NCI-H345 (cell line): ENCODE data around the gene SCYL3.
"Not testable (repeated sequence)": the region's sequence is repeated elsewhere in the genome, so short reads cannot be mapped to it uniquely, and the experiment has no call there.

Experiments
- DNase-seq: peaks from one replicate; lab custom pipeline; 2025; lab: John Stamatoyannopoulos, UW

Gene SCYL3

DNA sequence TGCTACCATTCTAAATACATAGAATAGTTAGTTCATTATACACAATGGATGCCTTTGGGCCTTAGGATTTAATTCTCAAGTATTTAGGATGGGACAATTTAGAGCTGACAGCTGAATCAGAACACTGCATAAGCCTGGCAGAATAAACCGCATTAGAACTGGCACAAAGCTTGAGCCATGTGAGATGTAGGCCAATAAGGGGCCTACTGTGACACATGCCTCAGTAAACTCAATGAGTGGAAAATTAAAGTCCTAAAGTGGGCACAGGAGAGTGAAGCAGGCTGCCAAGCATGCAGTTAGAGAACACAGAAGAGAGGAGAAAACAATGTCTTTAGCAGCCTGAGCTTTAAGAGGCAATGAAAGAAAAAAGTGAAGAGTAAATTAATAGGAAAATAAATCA, 24.3 kb downstream of the SCYL3 start:
- no peak for DNase-seq

DNA sequence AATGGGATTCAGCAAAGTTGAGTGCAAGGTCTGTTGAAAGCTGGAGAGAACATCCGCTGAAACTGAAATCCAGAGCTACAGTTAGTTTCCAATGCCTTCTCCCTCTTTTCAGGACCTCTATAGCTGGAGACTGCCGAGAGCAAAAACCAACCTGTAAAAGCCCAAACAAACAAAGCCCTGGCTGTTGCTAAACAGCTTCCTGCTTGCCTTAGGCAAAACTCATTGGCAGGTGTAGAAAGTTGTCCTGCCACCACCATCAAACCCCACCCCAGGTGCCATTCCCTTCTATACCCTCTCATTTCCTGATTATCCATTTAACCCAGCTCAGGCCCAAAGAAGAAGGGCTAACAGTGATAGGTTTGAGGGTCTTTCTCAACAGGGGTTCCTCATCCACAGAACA, 24.7 kb downstream of the SCYL3 start:
- DNase-seq = no peak

DNA sequence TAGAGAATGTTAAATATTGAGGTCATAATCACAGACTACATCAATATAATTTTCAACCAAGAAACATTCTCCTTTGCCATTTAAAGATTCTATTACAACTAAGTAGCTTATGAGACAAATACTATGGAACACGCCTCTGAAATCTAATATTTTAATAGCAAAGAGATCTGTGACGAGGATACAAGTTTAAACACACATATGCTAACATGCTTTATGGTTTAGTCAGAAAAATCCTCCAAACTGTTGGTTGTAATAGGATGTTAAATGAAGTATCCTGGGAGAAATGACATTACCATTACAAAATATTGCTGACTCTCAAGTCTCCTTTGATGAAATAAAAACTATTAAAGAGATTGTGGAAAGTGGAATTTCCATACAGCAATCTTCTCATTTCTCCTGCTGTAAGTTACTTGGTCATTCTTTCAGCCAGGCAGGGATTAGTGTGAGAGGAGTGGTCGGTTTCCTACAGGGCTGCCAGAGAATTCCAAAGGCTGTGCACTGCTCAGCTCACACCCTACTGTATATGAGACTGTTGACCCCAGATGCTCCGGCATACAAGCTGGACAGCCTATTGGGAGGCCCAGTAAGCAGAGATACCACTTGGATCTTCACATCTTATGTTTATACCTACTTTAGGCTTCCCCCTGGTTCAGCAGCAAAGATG, 26.6 kb downstream of the SCYL3 start:
- no peak for DNase-seq

DNA sequence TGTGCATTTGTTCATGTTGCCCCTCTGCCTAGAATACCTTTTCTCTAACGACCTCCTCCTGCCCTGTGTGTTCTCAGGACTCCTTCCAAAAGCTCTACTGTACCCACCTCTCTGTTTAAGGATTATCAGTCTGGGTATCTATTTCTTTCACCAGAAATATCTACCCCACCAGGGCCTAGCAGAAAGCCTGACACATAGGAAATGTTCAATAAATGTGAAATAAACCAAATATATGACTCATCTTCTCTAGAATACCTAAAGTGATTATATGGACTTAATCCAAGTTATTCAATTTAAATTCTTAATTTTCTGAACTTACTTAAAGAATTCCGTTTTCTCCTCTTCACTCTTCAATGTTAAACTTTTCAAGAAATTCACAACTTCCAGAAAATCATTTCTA, 27.1 kb downstream of the SCYL3 start:
- DNase-seq = no peak

DNA sequence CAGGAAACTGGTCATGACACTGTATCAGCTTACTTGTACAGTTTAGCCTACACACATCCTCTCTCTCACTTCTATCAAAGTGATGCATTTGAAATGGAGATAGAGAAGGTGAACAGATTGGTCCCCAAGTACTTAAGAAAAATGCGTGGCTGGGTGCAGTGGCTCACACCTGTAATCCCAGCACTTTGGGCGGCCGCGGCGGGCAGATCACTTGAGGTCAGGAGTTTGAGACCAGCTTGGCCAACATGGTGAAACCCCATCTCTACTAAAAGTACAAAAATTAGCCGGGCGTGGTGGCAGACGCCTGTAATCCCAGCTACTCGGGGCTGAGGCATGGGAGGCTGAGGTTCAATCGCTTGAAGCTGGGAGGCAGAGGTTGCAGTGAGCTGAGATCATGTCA, 29.2 kb downstream of the SCYL3 start:
- not testable (repeated sequence) for DNase-seq

DNA sequence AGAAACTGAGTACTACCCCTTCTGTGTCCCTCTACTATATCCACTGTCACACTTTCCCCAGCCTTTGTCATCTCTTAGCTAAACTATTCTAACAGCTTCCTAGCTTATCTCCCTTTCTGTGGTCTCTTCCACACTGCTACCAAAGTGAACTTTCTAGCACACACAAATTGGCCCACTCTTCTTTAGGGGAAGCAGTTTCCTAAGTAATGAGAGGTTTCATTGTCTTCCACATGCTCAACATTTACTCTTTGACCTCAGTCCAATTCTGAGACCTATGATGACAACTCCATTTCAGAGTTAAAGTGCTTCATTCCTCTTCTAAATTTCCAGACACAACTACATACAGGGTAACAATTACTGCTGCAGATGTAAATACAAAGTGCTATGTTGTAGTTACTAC, 32.9 kb downstream of the SCYL3 start:
- no peak for DNase-seq

DNA sequence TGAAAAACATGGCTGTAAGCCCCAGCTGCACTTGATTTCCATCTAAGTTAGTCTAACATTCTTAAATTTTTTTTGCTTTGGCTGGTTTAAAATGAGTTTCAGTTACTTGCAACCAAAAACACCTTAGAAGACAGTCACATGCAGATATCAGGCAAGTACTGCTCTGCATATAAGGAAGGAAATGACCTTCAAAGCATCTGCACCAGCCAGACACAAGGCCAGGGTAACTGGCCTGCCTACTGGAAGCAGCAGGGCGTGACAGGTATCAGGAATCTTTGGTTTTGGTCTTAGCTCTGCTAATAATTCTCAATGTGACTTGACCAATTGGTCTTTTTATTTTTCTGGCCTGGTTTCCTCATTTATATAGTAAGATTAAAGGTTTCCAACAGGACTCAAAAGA, 33.5 kb downstream of the SCYL3 start:
- no peak for DNase-seq

DNA sequence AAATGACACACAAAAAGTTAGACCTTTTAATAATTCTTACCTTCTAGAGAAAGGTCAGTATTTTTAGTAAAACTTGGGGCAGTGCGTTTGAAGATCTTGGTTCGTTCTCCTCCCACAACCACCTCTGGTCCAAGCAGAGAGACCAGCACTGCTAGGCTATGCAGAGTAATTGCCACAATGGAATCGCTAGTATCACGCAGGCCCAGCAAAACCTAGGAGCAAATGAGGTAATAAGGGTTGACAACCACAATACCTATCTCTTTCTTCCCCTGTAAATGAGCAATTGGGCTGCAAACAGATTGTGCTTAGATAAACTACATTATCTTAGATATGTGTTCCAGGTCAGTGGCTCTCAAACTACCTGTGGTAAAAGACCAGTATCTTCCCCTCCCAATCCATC, 34.7 kb downstream of the SCYL3 start:
- DNase-seq = no peak

DNA sequence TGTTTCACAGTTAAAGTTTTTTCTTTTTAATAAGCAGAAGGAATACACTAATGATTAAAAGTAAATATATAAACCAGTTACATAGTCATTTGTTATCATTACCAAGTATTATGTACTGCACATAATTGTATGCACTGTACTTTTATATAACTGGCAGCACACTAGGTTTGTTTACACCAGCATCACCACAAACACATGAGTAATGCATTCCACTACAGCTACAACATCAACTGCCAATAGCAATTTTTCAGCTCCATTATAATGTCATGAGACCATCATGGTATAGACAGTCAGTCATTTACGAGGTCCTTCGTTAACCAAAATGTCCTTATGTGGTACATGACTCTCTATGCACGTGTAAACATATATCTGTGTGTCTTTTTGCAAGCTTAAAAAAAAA, 35.2 kb downstream of the SCYL3 start:
- DNase-seq = no peak

DNA sequence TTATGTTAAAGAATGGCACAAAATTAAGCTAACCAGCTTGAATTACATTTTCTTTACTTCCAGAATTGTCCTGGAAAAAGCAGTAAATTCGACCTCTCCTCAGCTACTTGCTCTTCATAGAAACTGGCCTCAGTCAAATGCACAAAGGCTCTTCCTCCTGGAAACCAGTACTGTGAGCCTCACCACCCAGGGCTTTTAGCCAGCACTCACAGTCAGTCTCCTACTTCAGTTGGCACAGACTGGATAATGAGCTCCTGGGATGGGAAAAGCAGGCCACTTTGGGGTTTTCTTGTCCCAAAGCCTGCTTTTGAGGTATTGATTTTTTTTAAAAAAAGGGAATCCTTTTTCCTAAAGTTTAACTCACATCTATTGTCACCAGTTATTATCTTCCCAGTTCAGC, 40.4 kb downstream of the SCYL3 start:
- DNase-seq = no peak

DNA sequence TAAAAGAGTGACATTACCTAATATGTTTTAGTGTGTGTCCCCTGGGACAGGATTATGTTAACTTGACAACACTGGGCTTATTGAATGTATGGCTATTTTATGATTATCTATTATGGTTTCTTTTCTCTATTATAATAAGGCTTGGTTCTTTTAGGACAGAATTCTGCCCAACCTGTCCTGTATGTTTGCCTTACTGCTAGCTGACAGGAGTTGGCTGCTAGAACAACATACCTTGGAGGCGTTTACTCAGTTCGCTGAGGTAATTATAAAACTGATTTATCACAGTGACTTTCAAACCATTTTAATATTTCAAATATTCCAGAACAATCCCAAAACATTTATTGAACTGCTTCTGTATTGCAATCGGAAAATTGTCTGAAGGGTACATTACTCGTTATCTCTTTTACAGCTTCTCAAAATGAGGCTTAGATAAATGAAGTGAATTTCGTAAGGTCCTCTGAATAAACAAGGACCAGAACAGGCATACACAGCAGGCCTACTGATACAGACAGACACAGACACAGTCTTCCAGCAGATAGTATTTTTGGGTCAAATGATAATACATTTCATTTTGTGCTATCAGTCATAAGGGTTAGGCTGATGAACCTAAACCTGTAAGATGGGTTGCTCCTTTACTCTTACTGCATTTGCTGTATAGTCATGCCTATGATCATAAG, 44.2 kb downstream of the SCYL3 start:
- DNase-seq = no peak

DNA sequence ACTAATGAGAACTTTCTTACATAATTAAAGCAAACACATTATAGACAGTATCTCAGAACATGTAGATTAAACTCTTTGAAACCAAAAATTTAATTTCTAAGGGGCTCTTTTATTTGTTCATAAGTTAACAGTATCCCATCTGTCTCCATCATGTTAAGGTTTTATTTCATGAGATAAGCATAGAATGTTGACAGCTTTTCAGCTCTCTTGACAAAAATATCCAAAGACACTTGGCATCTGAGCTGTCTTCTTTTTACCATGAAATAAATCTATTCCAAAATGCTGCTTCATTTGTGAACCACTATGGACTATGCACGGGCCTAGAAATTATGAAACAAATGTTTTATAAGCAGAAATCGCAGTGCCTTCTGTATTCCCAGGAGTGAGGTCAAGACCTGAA, 45.2 kb downstream of the SCYL3 start:
- no peak for DNase-seq

DNA sequence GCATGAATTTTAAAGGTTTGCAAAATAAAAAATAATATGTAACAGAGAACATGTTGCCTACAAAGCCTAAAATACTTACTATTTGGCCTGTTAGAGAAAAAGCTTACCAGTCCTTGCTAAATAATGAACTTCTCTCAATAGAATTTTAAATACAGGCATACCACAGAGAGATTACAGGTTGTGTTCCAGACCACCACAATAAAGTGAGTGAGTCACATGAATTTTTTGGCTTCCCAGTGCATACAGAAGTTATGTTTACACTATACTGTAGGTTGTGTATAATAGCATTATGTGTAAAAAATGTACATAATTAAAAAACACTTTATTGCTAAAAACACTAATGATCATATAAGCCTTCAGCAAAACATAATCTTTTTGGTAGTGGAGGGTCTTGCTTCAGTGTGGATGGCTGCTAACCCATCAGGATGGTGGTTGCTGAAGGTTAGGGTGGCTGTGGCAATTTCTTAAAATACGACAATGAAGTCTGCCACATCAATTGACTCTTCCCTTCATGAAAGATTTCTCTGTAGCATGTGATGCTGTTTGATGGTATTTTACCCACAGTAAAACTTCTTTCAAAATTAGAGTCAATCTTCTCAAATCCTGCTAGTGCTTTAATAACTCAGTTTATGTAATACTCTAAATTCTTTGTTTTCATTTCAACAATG, 48.6 kb downstream of the SCYL3 start:
- no peak for DNase-seq

DNA sequence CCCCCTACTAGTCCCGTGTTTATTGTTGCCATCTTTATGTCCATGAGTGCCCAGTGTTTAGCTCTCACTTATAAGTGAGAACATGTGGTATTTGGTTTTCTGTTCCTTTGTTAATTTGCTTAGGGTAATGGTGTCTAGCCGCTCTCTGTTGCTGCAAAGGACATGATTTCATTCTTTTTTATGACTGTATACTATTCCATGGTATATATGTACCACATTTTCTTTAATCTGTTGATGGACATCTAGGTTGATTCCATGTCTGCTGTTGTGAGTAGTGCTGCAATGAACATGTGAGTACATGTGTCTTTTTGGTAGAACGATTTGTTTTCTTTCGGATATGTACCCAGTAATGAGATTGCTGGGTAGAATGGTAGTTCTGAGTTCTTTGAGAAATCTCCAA, 54.8 kb downstream of the SCYL3 start:
- no peak for DNase-seq

DNA sequence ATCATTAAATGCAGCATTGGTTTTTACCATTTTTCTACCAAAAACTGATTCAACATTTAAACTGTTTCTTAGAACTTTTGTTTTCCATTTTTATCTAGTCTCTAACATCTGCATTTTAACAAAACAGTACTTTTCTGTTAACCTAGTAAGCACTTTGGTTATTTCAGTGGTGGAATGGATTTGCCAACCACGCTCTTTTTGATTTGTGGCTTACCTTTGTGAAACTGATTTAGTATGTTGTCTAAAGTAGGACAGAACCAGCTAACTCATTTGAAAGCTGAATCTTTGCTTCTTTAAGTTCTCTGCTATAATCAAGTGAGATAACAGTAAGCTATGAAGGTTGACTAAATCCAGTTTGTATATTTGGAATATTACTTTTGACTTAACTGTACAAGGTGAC, 57.5 kb downstream of the SCYL3 start:
- no peak for DNase-seq

DNA sequence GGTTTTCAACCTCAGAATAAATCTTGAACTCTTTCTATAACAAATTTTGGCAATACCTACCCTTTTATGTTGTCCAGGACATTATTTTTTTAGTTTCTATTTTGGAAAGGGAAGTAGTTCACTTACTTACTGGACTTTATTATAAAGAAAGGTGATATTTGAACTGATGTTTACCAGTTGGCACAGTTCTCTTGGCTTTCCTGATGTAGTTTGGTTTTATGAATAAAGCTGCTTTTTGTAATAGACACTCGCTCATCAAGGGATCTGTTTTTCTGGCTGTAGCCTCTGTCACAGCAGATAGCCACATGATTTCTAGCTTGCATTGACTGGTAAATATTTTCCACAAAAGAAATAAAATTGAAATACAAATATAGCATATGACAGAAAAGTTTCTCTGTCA, 58.0 kb downstream of the SCYL3 start:
- DNase-seq = no peak

DNA sequence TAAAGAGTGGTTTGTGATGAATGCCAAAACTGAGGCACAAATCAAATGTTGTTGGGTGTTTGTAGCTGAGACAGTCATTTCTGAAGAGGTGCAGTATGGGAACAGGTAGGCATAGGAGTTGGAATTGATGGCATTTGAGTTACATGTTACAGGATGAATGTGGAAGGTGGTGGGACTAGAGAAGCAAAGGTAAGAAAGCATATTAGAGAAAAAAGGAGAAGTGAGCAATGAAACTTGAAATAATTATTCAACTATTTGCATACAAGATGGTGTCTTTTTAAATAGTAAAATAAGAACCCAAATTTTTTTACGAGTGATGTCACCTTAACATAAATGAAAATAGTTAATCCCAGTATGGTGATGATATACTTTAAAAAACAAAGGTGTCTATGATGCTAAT, 58.8 kb downstream of the SCYL3 start:
- no peak for DNase-seq

DNA sequence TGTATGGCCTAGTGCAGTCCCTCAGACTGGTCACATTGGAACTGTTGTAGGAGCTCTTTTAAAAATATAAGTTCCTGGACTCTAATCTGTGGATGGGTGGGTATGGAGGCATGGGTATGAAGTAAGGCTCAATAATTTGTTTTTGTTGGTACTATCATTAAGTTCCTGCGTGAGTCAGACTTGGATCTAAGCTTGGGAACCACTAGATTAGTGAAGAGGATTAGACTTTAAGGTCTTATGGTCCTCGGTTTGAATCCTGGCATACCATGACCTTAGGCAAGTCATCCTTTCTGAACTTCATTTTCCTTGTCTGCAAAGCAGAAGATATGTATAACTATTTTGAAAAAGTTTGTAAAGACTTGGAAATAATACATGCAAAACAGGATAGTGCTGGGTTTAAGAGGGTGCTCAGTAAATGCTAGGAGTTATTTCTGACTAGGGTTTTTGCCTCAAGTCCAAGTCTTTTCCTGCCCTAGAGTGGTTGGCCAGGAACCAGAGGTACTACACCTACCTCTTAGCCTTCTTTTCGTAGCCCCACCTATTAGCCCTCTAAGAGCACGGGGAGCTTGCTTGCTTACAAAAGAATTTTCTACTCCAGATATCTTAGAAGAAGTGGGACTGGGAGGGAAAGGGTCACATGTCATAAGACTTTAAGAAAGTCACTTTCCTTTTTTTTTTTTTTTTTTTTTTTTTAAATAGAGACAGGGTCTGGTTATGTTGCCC, 60.4 kb downstream of the SCYL3 start:
- DNase-seq = no peak

DNA sequence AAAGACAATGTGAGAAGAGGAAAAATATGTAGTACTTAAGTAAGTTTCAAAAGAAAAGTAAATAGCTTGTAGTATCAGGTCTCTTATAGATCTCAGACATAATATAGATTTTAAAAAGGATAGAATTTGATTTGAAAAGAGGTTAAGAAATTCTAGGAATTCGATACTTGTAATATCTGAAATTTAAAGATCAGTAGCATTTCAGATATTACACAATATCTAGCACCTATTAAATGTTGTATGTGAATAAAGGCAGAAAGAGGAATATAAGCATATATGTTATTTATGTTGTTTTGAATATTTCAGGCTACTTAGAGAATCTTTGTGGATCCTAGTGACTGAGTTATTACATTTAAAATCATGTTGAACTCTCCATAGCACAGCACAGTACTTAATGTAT, 64.0 kb downstream of the SCYL3 start:
- DNase-seq = no peak

DNA sequence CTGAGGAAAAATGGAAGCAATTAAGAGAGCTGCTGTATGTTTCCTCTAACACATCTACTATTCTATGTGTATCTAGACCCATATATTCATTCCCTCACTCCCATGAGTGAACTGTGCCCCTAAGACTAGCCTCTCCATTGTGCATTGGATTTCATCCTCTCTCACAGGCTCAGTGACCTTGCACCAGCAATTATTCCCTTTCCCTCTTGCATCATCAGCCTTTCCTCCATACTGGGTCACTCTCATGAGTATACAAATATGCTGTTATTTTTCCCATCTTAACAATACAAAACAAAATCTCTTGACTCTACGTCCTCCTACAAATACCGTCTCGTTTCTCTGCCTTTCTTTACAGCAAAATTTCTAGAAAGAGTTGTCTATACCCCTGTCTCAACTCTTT, 69.5 kb downstream of the SCYL3 start:
- DNase-seq = no peak

DNA sequence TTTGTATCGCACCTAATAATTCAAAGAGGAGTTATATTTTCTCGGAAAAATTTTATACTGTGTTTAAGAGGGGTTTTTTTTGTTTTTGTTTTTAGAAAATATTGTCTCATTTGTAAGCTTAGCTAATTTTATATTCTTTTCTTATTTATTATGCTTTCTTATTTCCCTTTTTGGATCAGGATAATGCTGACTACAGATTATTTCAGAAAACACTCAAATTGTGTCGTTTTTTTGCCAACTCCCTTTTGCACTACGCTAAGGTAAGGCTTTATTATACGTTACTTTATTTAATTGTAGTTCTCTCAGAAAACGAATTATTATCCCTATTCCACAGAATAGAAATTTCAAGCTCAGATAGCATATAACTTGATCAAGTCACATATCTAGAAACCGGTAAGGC, 72.2 kb downstream of the SCYL3 start:
- no peak for DNase-seq

DNA sequence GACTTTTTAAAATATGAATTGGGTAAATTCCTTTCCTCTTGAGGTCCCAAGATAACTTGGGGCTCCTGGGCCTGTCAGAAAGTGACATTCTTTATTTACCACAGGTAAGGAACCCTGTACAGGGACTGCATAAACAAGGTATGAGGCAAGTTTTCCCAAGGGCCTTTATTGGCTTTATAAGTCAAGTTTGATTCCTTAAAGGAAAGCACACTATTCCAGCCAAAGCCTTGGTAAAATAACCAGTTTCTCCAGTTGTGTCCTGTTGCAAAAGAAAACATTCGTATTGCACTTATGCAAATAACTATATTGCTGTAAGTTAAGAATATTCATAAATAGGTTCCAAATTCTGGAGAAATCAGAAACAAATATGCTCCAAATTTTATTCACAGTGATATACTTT, 77.1 kb downstream of the SCYL3 start:
- no peak for DNase-seq

DNA sequence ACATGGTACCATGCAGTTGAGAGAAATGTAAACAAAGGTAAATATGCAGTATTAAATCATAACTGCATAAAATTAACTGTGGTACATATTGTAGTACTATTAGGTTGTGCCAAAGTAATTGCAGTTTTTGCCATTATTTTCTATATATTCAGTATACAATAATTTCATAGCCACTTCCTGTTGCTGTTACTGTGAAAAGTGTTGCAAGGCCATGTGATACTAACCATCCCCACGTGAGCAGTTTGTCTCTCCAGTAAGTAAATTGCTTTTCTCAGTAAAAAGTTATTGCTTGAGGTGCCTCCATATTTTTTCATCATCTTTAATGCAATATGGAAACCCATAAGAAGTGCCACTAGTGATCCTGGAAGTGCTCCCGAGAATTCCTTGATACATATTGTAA, 79.4 kb downstream of the SCYL3 start:
- no peak for DNase-seq
